LNCAP (cell line): ENCODE measurements around the gene CCDC194.

Experiments
- TF ChIP-seq, protein P1 (sequence below): fragments of 450-650 bp; IDR thresholded peaks from 2 replicates; pipeline ENCODE4 v1.5.1; 2017; ENCODE audit warnings: mild to moderate bottlenecking

Gene CCDC194

DNA sequence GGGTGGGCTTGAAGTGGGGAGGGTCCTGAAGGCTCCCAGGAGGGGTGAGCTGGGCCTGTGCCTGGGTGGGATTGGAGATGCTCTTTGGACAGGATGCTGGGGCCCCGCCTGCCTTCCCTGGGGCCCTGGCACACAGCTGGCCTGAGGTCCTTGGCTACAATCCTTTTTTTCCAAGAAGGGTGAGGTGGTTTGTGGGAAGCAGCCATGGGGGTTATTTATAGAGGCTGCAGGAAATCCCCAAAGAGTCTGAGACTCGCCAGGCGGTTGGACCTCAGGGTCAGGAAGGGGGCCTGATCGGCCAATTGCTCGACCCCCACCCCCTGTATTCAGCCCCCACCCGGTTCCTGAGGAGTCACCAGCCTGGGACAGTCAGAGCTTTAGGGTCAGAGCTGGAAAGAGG is 46.6 kb downstream of the CCDC194 start:
- TF ChIP-seq, protein P1, sequence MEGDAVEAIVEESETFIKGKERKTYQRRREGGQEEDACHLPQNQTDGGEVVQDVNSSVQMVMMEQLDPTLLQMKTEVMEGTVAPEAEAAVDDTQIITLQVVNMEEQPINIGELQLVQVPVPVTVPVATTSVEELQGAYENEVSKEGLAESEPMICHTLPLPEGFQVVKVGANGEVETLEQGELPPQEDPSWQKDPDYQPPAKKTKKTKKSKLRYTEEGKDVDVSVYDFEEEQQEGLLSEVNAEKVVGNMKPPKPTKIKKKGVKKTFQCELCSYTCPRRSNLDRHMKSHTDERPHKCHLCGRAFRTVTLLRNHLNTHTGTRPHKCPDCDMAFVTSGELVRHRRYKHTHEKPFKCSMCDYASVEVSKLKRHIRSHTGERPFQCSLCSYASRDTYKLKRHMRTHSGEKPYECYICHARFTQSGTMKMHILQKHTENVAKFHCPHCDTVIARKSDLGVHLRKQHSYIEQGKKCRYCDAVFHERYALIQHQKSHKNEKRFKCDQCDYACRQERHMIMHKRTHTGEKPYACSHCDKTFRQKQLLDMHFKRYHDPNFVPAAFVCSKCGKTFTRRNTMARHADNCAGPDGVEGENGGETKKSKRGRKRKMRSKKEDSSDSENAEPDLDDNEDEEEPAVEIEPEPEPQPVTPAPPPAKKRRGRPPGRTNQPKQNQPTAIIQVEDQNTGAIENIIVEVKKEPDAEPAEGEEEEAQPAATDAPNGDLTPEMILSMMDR = no peak

DNA sequence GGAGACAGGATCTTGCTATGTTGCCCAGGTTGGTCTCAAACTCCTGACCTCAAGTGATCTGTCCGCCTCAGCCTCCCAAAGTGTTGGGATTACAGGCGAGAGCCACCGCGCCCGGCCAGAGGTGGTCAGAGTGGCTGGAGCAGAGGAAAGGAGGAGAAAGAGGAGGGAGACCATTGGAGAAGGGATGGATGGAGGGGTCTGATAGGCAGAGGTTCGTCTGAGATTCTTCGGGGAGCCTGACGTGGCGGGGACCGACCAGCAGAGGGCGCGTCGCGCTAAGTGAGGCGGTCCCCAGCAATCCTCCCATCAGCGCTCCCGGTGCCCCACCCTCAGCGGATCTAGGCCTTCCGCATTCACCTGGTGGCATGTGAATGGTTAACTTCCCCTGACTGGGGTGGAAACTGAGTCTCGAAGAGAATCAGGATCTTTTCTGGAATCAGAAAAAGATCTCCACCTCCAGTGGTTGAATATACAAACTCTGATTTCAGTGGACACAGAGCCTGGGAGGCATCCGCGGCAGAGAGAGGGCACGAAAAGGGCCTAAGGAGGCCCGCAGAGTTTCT is 47.8 kb downstream of the CCDC194 start:
- TF ChIP-seq, protein P1 = peak; percentile 93

DNA sequence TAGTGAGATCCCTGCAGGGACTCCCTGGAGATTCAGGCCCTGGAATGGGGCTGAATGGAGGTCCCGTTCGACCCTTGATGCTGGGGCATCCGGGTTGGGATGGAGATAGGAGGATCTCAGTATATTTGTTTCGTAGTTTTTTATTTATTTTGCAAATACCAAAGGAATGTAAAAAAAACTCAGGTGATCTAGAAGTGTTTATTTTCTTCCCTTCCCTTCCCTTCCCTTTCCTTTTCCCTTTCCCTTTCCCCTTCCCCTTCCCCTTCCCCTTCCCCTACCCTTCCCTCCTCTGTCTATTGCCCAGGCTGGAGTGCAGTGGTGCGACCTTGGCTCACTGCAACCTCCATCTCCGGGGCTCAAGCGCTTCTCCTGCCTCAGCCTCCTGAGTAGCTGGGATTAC is 52.2 kb downstream of the CCDC194 start:
- TF ChIP-seq, protein P1 = no peak

DNA sequence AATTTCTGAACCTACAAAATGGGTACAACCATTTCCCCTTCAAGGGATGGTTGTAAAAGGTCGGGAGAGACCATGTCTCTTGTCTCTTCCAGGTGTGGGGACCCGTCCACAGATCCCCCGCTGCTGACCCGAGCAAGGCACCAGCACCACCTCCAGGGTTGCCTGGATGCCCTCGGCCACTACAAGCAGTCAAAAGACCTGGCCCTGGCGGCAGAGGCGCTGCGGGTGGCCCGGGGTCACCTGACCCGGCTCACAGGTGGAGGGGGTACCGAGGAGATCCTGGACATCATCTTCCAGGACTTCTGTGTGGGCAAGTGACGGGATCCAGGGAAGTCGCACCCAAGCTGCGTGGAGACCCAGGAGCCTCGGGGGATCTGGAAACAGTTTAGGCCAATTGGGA is 52.6 kb downstream of the CCDC194 start:
- TF ChIP-seq, protein P1 = no peak

DNA sequence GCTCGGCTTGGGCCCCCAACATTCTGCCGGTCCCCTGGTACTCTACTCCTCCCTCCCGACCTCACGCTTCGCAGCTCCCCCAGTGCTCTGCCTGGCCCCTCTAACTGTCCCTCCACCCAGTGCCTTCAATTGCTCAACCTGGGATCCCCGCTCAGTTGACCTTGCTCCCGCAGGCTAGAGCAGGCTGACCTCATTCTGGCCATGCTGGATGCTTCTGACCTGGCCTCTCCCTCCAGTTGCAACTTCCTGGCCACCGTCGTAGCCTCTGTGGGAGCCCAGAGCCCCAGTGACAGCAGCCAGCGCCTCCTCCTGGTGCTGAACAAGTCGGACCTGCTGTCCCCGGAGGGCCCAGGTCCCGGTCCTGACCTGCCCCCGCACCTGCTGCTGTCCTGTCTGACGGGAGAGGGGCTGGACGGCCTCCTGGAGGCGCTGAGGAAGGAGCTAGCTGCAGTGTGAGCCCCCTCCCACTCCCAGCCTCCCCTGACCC is 53.1 kb downstream of the CCDC194 start:
- TF ChIP-seq, protein P1 = no peak
